ENCODE measurements around the gene DLGAP1. TPM values are rescaled to one million over a fixed set of nuclear protein-coding genes. Genes with fewer than 3 reads are reported as not detected.

Gene DLGAP1
- total and polyA plus RNA-seq, 2 experiments from 2014 or later = 17.0 to 48.5 TPM

DNA sequence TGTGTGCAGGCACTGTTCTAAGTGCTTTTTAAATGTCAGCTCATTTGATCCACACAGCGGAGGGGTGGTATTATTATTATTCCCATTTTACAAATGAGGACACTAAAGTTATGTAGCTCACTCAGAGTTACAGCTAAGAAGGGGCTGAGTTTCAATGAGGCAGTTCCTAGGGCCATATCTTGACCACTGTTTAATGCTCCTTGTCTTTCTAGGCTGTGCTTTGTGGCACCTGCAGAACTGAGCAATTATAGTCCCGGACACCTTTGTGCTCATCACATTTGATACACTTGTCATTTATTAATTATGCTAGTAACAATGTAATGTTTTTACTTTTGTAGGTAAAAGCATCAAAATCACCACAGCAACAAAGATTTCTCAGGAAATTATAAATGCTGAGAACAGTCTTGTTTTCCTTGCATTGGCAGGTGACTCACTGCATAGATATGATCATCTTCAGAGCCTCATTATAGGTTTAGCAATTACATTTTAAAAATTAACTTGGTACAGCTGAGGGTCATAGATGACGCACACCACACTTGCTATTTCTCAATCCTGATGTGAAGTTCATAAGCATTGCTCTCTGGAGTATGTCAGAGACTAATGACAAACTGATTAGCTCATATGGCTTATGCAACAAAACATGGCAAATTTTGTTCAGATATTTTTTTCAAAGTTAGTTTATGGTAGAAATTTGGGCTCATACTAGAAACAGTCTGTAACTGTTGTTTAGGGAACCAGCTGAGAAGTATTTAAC lies 638.3 kb downstream of the DLGAP1 start:
- Histone ChIP-seq H3F3A (replicated peaks; ENCODE audit: low read depth) (0 out of 2 replicates have a peak, but pooled peaks cover 5% of the 10 kb centered on the region), H3K4me1 (ENCODE audit: insufficient read depth) (peaks cover 8% of the 10 kb centered on the region), H3K79me2 (replicated peaks; ENCODE audit: insufficient read depth) (no peaks in the 10 kb centered on the region), H3K9me2 (ENCODE audit: insufficient read depth) (no peaks in the 10 kb centered on the region), H3K36me3 (ENCODE audit: insufficient read depth) (no peaks in the 10 kb centered on the region), H4K20me1 (replicated peaks; ENCODE audit: insufficient read depth) (no peaks in the 10 kb centered on the region), H2AFZ (no peak overlapping the region), H3K4me3 (no peak overlapping the region), H3K4me2 (no peak overlapping the region), H3K27ac (ENCODE audit: low read depth) (no peak overlapping the region), H3K27me3 (ENCODE audit: insufficient read depth) (no peaks in the 10 kb centered on the region)
- TF ChIP-seq CTCF (conservative IDR thresholded peaks at IDR 0.05; ENCODE audit: low read depth in 2 of 2) (no peak), NANOG (IDR thresholded peaks at IDR 0.05; ENCODE audit: borderline replicate concordance) (no peak), STAT1 (IDR thresholded peaks at IDR 0.05; ENCODE audit: unreplicated experiment) (no peak), CREB1 (CRISPR knock-in tag; IDR thresholded peaks at IDR 0.05; ENCODE audit: low read depth) (no peak), EZH2phosphoT487 (IDR thresholded peaks at IDR 0.05; ENCODE audit: unreplicated experiment) (no peak), POLR2AphosphoS5 (IDR thresholded peaks at IDR 0.05; ENCODE audit: low read depth) (no peak), EZH2 (IDR thresholded peaks at IDR 0.05; ENCODE audit: low read depth, unreplicated experiment) (no peak), ZNF331 (CRISPR knock-in tag; IDR thresholded peaks at IDR 0.05; ENCODE audit: low read depth) (no peak), JUNB (IDR thresholded peaks at IDR 0.05; ENCODE audit: unreplicated experiment) (no peak), ZNF114 (CRISPR knock-in tag; IDR thresholded peaks at IDR 0.05) (no peak)
- TF ChIP-seq, protein P1, sequence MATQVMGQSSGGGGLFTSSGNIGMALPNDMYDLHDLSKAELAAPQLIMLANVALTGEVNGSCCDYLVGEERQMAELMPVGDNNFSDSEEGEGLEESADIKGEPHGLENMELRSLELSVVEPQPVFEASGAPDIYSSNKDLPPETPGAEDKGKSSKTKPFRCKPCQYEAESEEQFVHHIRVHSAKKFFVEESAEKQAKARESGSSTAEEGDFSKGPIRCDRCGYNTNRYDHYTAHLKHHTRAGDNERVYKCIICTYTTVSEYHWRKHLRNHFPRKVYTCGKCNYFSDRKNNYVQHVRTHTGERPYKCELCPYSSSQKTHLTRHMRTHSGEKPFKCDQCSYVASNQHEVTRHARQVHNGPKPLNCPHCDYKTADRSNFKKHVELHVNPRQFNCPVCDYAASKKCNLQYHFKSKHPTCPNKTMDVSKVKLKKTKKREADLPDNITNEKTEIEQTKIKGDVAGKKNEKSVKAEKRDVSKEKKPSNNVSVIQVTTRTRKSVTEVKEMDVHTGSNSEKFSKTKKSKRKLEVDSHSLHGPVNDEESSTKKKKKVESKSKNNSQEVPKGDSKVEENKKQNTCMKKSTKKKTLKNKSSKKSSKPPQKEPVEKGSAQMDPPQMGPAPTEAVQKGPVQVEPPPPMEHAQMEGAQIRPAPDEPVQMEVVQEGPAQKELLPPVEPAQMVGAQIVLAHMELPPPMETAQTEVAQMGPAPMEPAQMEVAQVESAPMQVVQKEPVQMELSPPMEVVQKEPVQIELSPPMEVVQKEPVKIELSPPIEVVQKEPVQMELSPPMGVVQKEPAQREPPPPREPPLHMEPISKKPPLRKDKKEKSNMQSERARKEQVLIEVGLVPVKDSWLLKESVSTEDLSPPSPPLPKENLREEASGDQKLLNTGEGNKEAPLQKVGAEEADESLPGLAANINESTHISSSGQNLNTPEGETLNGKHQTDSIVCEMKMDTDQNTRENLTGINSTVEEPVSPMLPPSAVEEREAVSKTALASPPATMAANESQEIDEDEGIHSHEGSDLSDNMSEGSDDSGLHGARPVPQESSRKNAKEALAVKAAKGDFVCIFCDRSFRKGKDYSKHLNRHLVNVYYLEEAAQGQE (IDR thresholded peaks at IDR 0.05; ENCODE audit: unreplicated experiment) = no peak
- TF ChIP-seq, protein P2, sequence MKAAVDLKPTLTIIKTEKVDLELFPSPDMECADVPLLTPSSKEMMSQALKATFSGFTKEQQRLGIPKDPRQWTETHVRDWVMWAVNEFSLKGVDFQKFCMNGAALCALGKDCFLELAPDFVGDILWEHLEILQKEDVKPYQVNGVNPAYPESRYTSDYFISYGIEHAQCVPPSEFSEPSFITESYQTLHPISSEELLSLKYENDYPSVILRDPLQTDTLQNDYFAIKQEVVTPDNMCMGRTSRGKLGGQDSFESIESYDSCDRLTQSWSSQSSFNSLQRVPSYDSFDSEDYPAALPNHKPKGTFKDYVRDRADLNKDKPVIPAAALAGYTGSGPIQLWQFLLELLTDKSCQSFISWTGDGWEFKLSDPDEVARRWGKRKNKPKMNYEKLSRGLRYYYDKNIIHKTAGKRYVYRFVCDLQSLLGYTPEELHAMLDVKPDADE (IDR thresholded peaks at IDR 0.05) = no peak
- TF ChIP-seq, protein P3, sequence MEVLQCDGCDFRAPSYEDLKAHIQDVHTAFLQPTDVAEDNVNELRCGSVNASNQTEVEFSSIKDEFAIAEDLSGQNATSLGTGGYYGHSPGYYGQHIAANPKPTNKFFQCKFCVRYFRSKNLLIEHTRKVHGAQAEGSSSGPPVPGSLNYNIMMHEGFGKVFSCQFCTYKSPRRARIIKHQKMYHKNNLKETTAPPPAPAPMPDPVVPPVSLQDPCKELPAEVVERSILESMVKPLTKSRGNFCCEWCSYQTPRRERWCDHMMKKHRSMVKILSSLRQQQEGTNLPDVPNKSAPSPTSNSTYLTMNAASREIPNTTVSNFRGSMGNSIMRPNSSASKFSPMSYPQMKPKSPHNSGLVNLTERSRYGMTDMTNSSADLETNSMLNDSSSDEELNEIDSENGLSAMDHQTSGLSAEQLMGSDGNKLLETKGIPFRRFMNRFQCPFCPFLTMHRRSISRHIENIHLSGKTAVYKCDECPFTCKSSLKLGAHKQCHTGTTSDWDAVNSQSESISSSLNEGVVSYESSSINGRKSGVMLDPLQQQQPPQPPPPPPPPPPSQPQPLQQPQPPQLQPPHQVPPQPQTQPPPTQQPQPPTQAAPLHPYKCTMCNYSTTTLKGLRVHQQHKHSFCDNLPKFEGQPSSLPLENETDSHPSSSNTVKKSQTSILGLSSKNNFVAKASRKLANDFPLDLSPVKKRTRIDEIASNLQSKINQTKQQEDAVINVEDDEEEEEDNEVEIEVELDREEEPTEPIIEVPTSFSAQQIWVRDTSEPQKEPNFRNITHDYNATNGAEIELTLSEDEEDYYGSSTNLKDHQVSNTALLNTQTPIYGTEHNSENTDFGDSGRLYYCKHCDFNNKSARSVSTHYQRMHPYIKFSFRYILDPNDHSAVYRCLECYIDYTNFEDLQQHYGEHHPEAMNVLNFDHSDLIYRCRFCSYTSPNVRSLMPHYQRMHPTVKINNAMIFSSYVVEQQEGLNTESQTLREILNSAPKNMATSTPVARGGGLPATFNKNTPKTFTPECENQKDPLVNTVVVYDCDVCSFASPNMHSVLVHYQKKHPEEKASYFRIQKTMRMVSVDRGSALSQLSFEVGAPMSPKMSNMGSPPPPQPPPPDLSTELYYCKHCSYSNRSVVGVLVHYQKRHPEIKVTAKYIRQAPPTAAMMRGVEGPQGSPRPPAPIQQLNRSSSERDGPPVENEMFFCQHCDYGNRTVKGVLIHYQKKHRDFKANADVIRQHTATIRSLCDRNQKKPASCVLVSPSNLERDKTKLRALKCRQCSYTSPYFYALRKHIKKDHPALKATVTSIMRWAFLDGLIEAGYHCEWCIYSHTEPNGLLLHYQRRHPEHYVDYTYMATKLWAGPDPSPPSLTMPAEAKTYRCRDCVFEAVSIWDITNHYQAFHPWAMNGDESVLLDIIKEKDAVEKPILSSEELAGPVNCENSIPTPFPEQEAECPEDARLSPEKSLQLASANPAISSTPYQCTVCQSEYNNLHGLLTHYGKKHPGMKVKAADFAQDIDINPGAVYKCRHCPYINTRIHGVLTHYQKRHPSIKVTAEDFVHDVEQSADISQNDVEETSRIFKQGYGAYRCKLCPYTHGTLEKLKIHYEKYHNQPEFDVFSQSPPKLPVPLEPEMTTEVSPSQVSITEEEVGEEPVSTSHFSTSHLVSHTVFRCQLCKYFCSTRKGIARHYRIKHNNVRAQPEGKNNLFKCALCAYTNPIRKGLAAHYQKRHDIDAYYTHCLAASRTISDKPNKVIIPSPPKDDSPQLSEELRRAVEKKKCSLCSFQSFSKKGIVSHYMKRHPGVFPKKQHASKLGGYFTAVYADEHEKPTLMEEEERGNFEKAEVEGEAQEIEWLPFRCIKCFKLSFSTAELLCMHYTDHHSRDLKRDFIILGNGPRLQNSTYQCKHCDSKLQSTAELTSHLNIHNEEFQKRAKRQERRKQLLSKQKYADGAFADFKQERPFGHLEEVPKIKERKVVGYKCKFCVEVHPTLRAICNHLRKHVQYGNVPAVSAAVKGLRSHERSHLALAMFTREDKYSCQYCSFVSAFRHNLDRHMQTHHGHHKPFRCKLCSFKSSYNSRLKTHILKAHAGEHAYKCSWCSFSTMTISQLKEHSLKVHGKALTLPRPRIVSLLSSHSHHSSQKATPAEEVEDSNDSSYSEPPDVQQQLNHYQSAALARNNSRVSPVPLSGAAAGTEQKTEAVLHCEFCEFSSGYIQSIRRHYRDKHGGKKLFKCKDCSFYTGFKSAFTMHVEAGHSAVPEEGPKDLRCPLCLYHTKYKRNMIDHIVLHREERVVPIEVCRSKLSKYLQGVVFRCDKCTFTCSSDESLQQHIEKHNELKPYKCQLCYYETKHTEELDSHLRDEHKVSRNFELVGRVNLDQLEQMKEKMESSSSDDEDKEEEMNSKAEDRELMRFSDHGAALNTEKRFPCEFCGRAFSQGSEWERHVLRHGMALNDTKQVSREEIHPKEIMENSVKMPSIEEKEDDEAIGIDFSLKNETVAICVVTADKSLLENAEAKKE (CRISPR knock-in tag; IDR thresholded peaks at IDR 0.05) = no peak
- Mint-ChIP-seq H3K36me3 (ENCODE audit: low read depth) (no peaks in the 10 kb centered on the region; the same call in 2 of the 3 replicates), H3K4me3 (no peak overlapping the region), H3K27me3 (ENCODE audit: insufficient read depth, low read depth, poor library complexity) (no peaks in the 10 kb centered on the region), H3K4me1 (peaks cover 14% of the 10 kb centered on the region; the same call in 2 of the 3 replicates), H3K9me3 (no peaks in the 10 kb centered on the region), H3K27ac (no peak overlapping the region)
- ATAC-seq = no peak
- DNase-seq (ENCODE audit: low spot score) = no peak

Data from GM23338 (cell line).